Adrenal gland (tissue), 12 donors: ENCODE measurements around the gene SLC4A11. TPM values are rescaled to one million over a fixed set of nuclear protein-coding genes. Genes with fewer than 3 reads are reported as not detected.
"Not testable (repeated sequence)": the region's sequence is repeated elsewhere in the genome, so short reads cannot be mapped to it uniquely, and the experiment has no call there.

Experiments
- DNase-seq, 7 donors: peaks; one replicate each; pipeline ENCODE4 v3.0.0-alpha.2; 2019 to 2020
- H3K27ac ChIP-seq, 5 donors: fragments of 200-600 bp; sonication (generic) in 4 of 5; 1 replicate in 3 of 5; 2 replicates in 2 of 5; pipeline versions ENCODE4 v1.5.1 to v1.8.0; 2016 to 2020; ENCODE audit warnings: mild to moderate bottlenecking in 1 of 5
- H3K27me3 ChIP-seq: fragments of 200-600 bp; 2 replicates; pipeline ENCODE4 v1.8.0; 2021
- H3K36me3 ChIP-seq, 2 donors: fragments of 200-600 bp; replicated peaks in 1 of 2; 1 replicate in 1 of 2; 2 replicates in 1 of 2; pipeline versions ENCODE4 v1.5.1 to v1.8.0; 2018 to 2022
- H3K4me1 ChIP-seq, 2 donors: fragments of 200-600 bp; replicated peaks in 1 of 2; 1 replicate in 1 of 2; 2 replicates in 1 of 2; pipeline versions ENCODE4 v1.5.1 to v1.8.0; 2018 to 2021
- H3K4me3 ChIP-seq, 4 donors: fragments of 200-600 bp; sonication (generic) in 3 of 4; one replicate each; pipeline ENCODE4 v1.5.1; 2016 to 2018
- H3K9me3 ChIP-seq, 3 donors: fragments of 200-600 bp; sonication (generic) in 1 of 3; replicated peaks in 1 of 3; 1 replicate in 2 of 3; 2 replicates in 1 of 3; pipeline versions ENCODE4 v1.5.1 to v1.8.0; 2016 to 2021
- CTCF ChIP-seq, 6 experiments: fragments of 450-650 bp in 4 of 6; fragments of 200-600 bp in 2 of 6; sonication (generic) in 1 of 6; IDR thresholded peaks; 1 replicate in 5 of 6; 2 replicates in 1 of 6; pipeline versions ENCODE4 v1.5.1 to v1.8.0; 2016 to 2021; ENCODE audit warnings: antibody characterized with exemption in 6 of 6, mild to moderate bottlenecking in 2 of 6, moderate library complexity in 1 of 6
- POLR2A ChIP-seq, 2 donors: fragments of 450-650 bp; IDR thresholded peaks; one replicate each; pipeline ENCODE4 v1.6.1; 2017; ENCODE audit warnings: antibody characterized with exemption in 2 of 2, mild to moderate bottlenecking in 2 of 2, moderate library complexity in 1 of 2
- WGBS, 4 donors: extraction: QIAGEN DNeasy Blood & Tissue Kit in 2 of 4; methylation state at CpG; one replicate each; pipeline versions ENCODE4 v1.1.5 to v1.1.7; 2013 to 2017; 5-methylcytosine and 5-hydroxymethylcytosine counted together
- intact Hi-C, 2 donors: fragments of 100-400 bp; cut with DNase I; formaldehyde crosslinking; loops; one replicate each; pipeline versions ENCODE4 v1.14.1 to v1.15.0; 2022 to 2023
- polyA plus RNA-seq, 3 donors: library from polyadenylated mRNA; stranded (reverse); fragments of 200-250 nt in 2 of 3; fragments of 350-450 nt in 1 of 3; fragmentation: Illumina TruSeq in 1 of 3; extraction: RNeasy Lipid Tissue Mini Kit (QIAGEN cat#74804) in 1 of 3; gene quantifications; one replicate each; pipeline ENCODE4 v1.2.3, GENCODE V29; 2013 to 2014
- total RNA-seq, 9 donors: library from RNA; depleted of rRNA in 4 of 9; stranded (reverse); fragments of >200 nt in 4 of 9; fragments of 120-200 nt in 1 of 9; fragmentation: NEBNext Ultra II Directional in 1 of 9; extraction: Animal tissue kit (Norgen Biotek cat#: 25700) in 1 of 9; gene quantifications; one replicate each; pipeline versions ENCODE4 v1.1.0 to v1.2.4, GENCODE V29; 2013 to 2023
- donor health status: healthy with polysubstance abuse.
- donor health status: Bipolar disorder and iron deficiency.
- donor health status: DM: yes; HTN: yes; CAD: no.
- donor health status: DM: no; HTN: no; CAD: no.
- donor health status: DM: no; HTN: no; CAD: no.
- donor health status: DM: yes; HTN: yes; CAD: no.

Gene SLC4A11
- total and polyA plus RNA-seq, 12 donors, result 0.06 to 30.6 (median 9.7) TPM

GRCh38 chr20:3183896-3184612, 54.9 kb downstream of the SLC4A11 start:
- H3K27me3 ChIP-seq, result no peaks in the 10 kb centered on the region
- TF ChIP-seq CTCF (IDR thresholded peaks at IDR 0.05) (no peak), POLR2A (IDR thresholded peaks at IDR 0.05) (no peak)
- no peaks in the 10 kb centered on the region for H3K9me3 ChIP-seq
- H3K27ac ChIP-seq, result no peak overlapping the region
- WGBS, 4 donors, result 89 to 93% (median 90%) methylated on average over 3 of the region's 3 CpGs
- no peak overlapping the region for H3K4me3 ChIP-seq
- DNase-seq, result no peak
- no peaks in the 10 kb centered on the region for H3K4me1 ChIP-seq
- intact Hi-C loops, result no loop called here
- H3K36me3 ChIP-seq, result no peaks in the 10 kb centered on the region

GRCh38 chr20:3182429-3182828, 56.6 kb downstream of the SLC4A11 start:
- DNase-seq, intact Hi-C loops: not testable (repeated sequence)

DNA sequence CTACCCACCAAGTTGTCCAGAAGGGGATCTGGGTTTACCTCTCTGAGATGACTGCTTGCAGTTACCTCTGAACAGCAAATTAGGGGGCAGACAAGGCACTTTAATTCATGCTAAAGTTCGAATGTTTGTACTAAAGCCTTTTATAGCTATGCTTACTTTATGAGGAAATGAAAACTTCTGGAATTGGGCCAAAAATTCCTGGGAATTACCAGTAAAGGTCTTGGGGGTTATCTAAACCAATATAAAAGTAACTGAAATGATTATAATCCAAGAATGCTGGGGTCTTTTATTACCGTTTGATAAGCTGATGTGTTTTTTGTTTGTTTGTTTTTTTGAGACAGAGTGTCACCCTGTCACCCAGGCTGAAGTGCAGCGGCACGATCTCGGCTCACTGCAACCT, 57.7 kb downstream of the SLC4A11 start:
- TF ChIP-seq POLR2A (IDR thresholded peaks at IDR 0.05) (no peak), CTCF (IDR thresholded peaks at IDR 0.05) (no peak)
- DNase-seq, result no peak
- no peaks in the 10 kb centered on the region for H3K27me3 ChIP-seq
- no peak overlapping the region for H3K27ac ChIP-seq
- intact Hi-C loops, result no loop called here
- H3K4me3 ChIP-seq, result no peak overlapping the region
- H3K4me1 ChIP-seq, result peaks cover 0 to 2% of the 10 kb centered on the region in 2 donors
- 60 to 75% (median 67%) methylated on average over 5 of the region's 5 CpGs for WGBS, 4 donors
- no peaks in the 10 kb centered on the region for H3K9me3 ChIP-seq
- no peaks in the 10 kb centered on the region for H3K36me3 ChIP-seq

More at GRCh38 chr20:3182429-3182828, 56.6 kb downstream of the SLC4A11 start:
- not testable (repeated sequence) for H3K9me3 ChIP-seq, H3K4me1 ChIP-seq, H3K36me3 ChIP-seq, H3K27ac ChIP-seq, H3K27me3 ChIP-seq, H3K4me3 ChIP-seq
- 93 to 98% (median 96%) methylated on average over 5 of the region's 5 CpGs for WGBS, 4 donors

- TF ChIP-seq CTCF (IDR thresholded peaks at IDR 0.05) (no peak), POLR2A (IDR thresholded peaks at IDR 0.05) (no peak)
- intact Hi-C loops, result no loop called here
- no peaks in the 10 kb centered on the region for H3K9me3 ChIP-seq
- H3K27ac ChIP-seq, result no peak overlapping the region
- peaks cover 3 to 10% of the 10 kb centered on the region in 2 donors for H3K4me1 ChIP-seq
- no peak for DNase-seq
- WGBS, 4 donors, result 69 to 82% (median 75%) methylated on average over 4 of the region's 4 CpGs
- no peaks in the 10 kb centered on the region for H3K36me3 ChIP-seq
- H3K27me3 ChIP-seq, result no peaks in the 10 kb centered on the region
- no peak overlapping the region for H3K4me3 ChIP-seq
These were observed 58.7 kb downstream of the SLC4A11 start for GRCh38 chr20:3180319-3180718.
